GM12878 (cell line): ENCODE data around the gene PHF21B. TPM values are rescaled to one million over a fixed set of nuclear protein-coding genes. Genes with fewer than 3 reads are reported as not detected.

Experiments
- ATAC-seq: fragments of 200-7000 bp; cut with Tn5 transposase; 3 replicates; pipeline ENCODE4 v1.9.1; 2020; ENCODE audit warnings: mild to moderate bottlenecking, moderate library complexity
- BruUV-seq: library from RNA; stranded (reverse); fragments of 400-500 nt; replicated peaks from 2 replicates; lab custom pipeline; 2021; lab: Mats Ljungman, UMichigan
- CTCF ChIA-PET: fragments of 300-600 bp; sonication (Branson Sonifier 250); formaldehyde crosslinking; extraction: SDS; loops from one replicate; lab custom pipeline; 2021; ENCODE audit warnings: inconsistent platforms; lab: Yijun Ruan, JAX
- POLR2A ChIA-PET: fragments of 350-600 bp; formaldehyde crosslinking; extraction: SDS; loops from one replicate; lab custom pipeline; 2021; ENCODE audit warnings: inconsistent platforms; lab: Charles Lee
- RAD21 ChIA-PET: fragments of 300-600 bp; sonication (Branson Sonifier 250); formaldehyde crosslinking; loops from one replicate; lab custom pipeline; 2023; ENCODE audit warnings: antibody characterized with exemption; ENCODE audit not compliant: unreplicated experiment; lab: Charles Lee
- SMC1A ChIA-PET: fragments of 300-600 bp; sonication (Branson Sonifier 250); formaldehyde crosslinking; loops from one replicate; lab custom pipeline; 2023; ENCODE audit not compliant: unreplicated experiment, uncharacterized antibody; lab: Charles Lee
- DNase-seq: peaks from one replicate; pipeline ENCODE4 v3.0.0-alpha.2; 2011; ENCODE audit warnings: low read depth, low spot score
- FAIRE-seq: peaks from 3 replicates; lab custom pipeline; 2011; peaks lifted over from hg19 to GRCh38; lab: Jason Lieb, UNC
- H2AFZ ChIP-seq: 2 replicates; pipeline ENCODE4 v1.6.0; 2011; ENCODE audit warnings: low read depth, low read length, control low read depth; ENCODE audit not compliant: control insufficient read depth
- H3K27ac ChIP-seq: 2 replicates; pipeline ENCODE4 v1.5.1; 2011; ENCODE audit warnings: control low read depth; ENCODE audit not compliant: control insufficient read depth, insufficient read depth
- H3K27me3 ChIP-seq, 2 experiments: replicated peaks in 1 of 2; 2 replicates each; pipeline versions ENCODE4 v1.6.0 to v1.6.1; 2011; ENCODE audit warnings: low read length in 1 of 2; ENCODE audit not compliant: control insufficient read depth in 2 of 2, insufficient read depth in 2 of 2
- H3K36me3 ChIP-seq, 2 experiments: 2 replicates each; pipeline ENCODE4 v1.5.1; 2011; ENCODE audit warnings: low read length in 1 of 2; ENCODE audit not compliant: control insufficient read depth in 2 of 2, insufficient read depth in 2 of 2
- H3K4me1 ChIP-seq: 2 replicates; pipeline ENCODE4 v1.6.1; 2011; ENCODE audit warnings: mild to moderate bottlenecking, low read length, moderate library complexity, mixed read lengths; ENCODE audit not compliant: control insufficient read depth, insufficient read depth
- H3K4me2 ChIP-seq: 2 replicates; pipeline ENCODE4 v1.6.0; 2011; ENCODE audit warnings: control low read depth; ENCODE audit not compliant: control insufficient read depth, insufficient read depth
- H3K4me3 ChIP-seq: fragments of 200-600 bp; sonication (generic); 2 replicates; pipeline ENCODE4 v1.5.1; 2016
- H3K79me2 ChIP-seq: 2 replicates; pipeline ENCODE4 v1.6.0; 2011; ENCODE audit warnings: low read length; ENCODE audit not compliant: control insufficient read depth, insufficient read depth
- H3K9ac ChIP-seq: 2 replicates; pipeline ENCODE4 v1.8.0; 2011; ENCODE audit warnings: low read length, control low read depth, mixed read lengths; ENCODE audit not compliant: control insufficient read depth, insufficient read depth
- H3K9me3 ChIP-seq: replicated peaks from 3 replicates; pipeline ENCODE4 v1.5.1; 2011; ENCODE audit warnings: mild to moderate bottlenecking, low read length; ENCODE audit not compliant: control insufficient read depth, insufficient read depth
- H4K20me1 ChIP-seq: 2 replicates; pipeline ENCODE4 v1.6.0; 2011; ENCODE audit not compliant: control insufficient read depth, insufficient read depth
- BCL3 ChIP-seq: IDR thresholded peaks from 2 replicates; pipeline ENCODE4 v1.6.1; 2011; ENCODE audit warnings: borderline replicate concordance, low read depth, mild to moderate bottlenecking, moderate library complexity, low read length; ENCODE audit not compliant: insufficient read depth, poor library complexity, severe bottlenecking
- EED ChIP-seq: sonication (generic); IDR thresholded peaks from 2 replicates; pipeline ENCODE4 v1.6.1; 2016; ENCODE audit warnings: antibody characterized with exemption, low read depth
- GATAD2B ChIP-seq: fragments of 450-650 bp; conservative IDR thresholded peaks from 2 replicates; pipeline ENCODE4 v1.6.1; 2017; ENCODE audit warnings: low read depth, mild to moderate bottlenecking, moderate library complexity
- PRDM15 ChIP-seq: fragments of 450-650 bp; formaldehyde crosslinking; IDR thresholded peaks from 2 replicates; pipeline ENCODE4 v1.4.0; 2020; ENCODE audit warnings: mild to moderate bottlenecking, moderate library complexity
- SMARCA5 ChIP-seq: fragments of 450-650 bp; IDR thresholded peaks from 2 replicates; pipeline ENCODE4 v1.6.1; 2017; ENCODE audit warnings: mild to moderate bottlenecking
- TBL1XR1 ChIP-seq: IDR thresholded peaks from 2 replicates; pipeline ENCODE4 v1.6.1; 2012; ENCODE audit warnings: low read depth, low read length, improper control_type of control experiment
- WRNIP1 ChIP-seq: IDR thresholded peaks from 2 replicates; pipeline ENCODE4 v1.6.1; 2011; ENCODE audit warnings: low read depth, low read length, improper control_type of control experiment, borderline replicate concordance
- ZBTB33 ChIP-seq: fragments of 450-650 bp; IDR thresholded peaks from 2 replicates; pipeline ENCODE4 v1.6.1; 2017; ENCODE audit warnings: mild to moderate bottlenecking
- WGBS: methylation state at CpG from one replicate; pipeline ENCODE4 v1.1.6; 2016; ENCODE audit warnings: low lambda C conversion rate; ENCODE audit not compliant: insufficient replicate concordance, insufficient coverage; ENCODE audit errors: missing lambda C conversion rate; 5-methylcytosine and 5-hydroxymethylcytosine counted together
- in situ Hi-C: fragments of 300-500 bp; cut with MboI; formaldehyde crosslinking; loops from 9 replicates; pipeline ENCODE4 v1.14.3; 2018; ENCODE audit warnings: mixed read lengths
- intact Hi-C: fragments of 100-400 bp; cut with micrococcal nuclease; formaldehyde crosslinking; loops from one replicate; pipeline ENCODE4 v1.14.2; 2022; ENCODE audit not compliant: unreplicated experiment
- polyA plus RNA-seq, 11 experiments: library from polyadenylated mRNA; depleted of rRNA in 4 of 11; unstranded in 6 of 11; stranded (reverse) in 5 of 11; fragments of >200 nt; fragmentation: Nextera tagmentation in 4 of 11; fragmentation: Illumina TruSeq in 1 of 11; extraction: Ambion mirVana in 4 of 11; extraction: Trizol in 1 of 11; gene quantifications; 1 replicate in 1 of 11; 2 replicates in 10 of 11; pipeline versions ENCODE4 v1.2.1 to v1.2.3, GENCODE V29; 2011 to 2016; ENCODE audit warnings: inconsistent platforms in 2 of 11, missing spikeins in 2 of 11, low read depth in 1 of 11
- total RNA-seq, 4 experiments: library from RNA; depleted of rRNA in 3 of 4; stranded (reverse); fragments of >200 nt in 3 of 4; fragmentation: Illumina TruSeq in 1 of 4; extraction: Trizol in 1 of 4; gene quantifications; 2 replicates each; pipeline versions ENCODE4 v1.2.1 to v1.2.3, GENCODE V29; 2013 to 2021

PHF21B gene
- total and polyA plus RNA-seq, 10 of the 15 experiments (the other 5 are each of a cell fraction or from before 2014, with no cell fraction given) = 0.03 to 0.35 TPM; not detected in 8

- CTCF ChIA-PET = no interaction called here
- no peak overlapping the region for H3K4me3 ChIP-seq
- no peaks in the 10 kb centered on the region for H4K20me1 ChIP-seq
- H3K27ac ChIP-seq = no peak overlapping the region
- H3K9ac ChIP-seq = no peak overlapping the region
- BruUV-seq = no TSS peak
- SMC1A ChIA-PET = no interaction called here
- H3K4me1 ChIP-seq = no peaks in the 10 kb centered on the region
- no peaks in the 10 kb centered on the region for H3K27me3 ChIP-seq
- POLR2A ChIA-PET = no interaction called here
- TF ChIP-seq WRNIP1 = no peak
- TF ChIP-seq GATAD2B = no peak
- no peak for TF ChIP-seq SMARCA5
- no peak for TF ChIP-seq PRDM15 (CRISPR knock-in tag)
- no peak for TF ChIP-seq BCL3
- TF ChIP-seq TBL1XR1 = no peak
- TF ChIP-seq EED = no peak
- no peak for TF ChIP-seq ZBTB33
- RAD21 ChIA-PET = no interaction called here
- no peak for DNase-seq
- H3K36me3 ChIP-seq = no peaks in the 10 kb centered on the region
- no peak overlapping the region for H3K4me2 ChIP-seq
- ATAC-seq = no peak
- in situ Hi-C loops = loop anchor here (25.0 kb wide), 1 partner anchor 523 kb away; no protein-coding TSS in a partner anchor
- no peak overlapping the region for H2AFZ ChIP-seq
- no peaks in the 10 kb centered on the region for H3K79me2 ChIP-seq
- FAIRE-seq = no peak
- intact Hi-C loops = no loop called here
- 39% methylated on average over 18 of the region's 18 CpGs for WGBS
- H3K9me3 ChIP-seq = no peaks in the 10 kb centered on the region
Measured at GRCh38 chr22:44884968-44885805, 124.6 kb downstream of the PHF21B start.
